ENCODE data around the gene ATAD3B. TPM values are rescaled to one million over a fixed set of nuclear protein-coding genes. Genes with fewer than 3 reads are reported as not detected.

Gene ATAD3B
- total and polyA plus RNA-seq, 4 donors: 6.4 to 14.3 (median 10.3) TPM

DNA sequence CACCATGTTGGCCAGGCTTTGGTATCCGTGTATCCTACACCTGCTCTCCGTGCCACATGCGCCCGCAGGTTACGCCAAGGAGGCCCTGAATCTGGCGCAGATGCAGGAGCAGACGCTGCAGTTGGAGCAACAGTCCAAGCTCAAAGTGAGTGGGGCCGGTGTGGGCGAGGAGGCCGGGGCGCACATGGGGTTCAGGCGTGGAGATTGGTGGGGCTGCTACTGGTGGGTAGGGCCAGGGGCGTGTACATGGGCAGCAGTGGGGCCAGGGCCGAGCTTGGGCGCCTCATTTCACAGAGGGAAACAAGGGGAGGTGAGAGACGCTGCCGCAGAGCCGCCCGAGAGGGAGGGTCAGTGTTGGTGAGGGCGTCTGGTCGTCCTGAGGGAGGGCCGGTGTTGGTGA is 5.6 kb downstream of the ATAD3B start:
- Histone ChIP-seq H3K4me3 (ENCODE audit: low read depth in 1 of 3, low read length in 3 of 3) (no peak overlapping the region), H3K27ac (ENCODE audit: low read depth in 1 of 2, low read length in 2 of 2) (no peak overlapping the region), H3K9me3 (ENCODE audit: control insufficient read depth in 4 of 4, low read length in 3 of 4) (no peaks in the 10 kb centered on the region), H3K9ac (ENCODE audit: low read depth in 1 of 2, low read length in 2 of 2) (no peak overlapping the region), H3K36me3 (ENCODE audit: control insufficient read depth in 4 of 4, insufficient read depth in 3 of 4, low read depth in 1 of 4, low read length in 3 of 4) (peaks cover 3 to 22% (median 14%) of the 10 kb centered on the region in 4 donors), H3K27me3 (ENCODE audit: control insufficient read depth in 4 of 4, insufficient read depth in 4 of 4, low read length in 3 of 4) (no peaks in the 10 kb centered on the region), H3K4me1 (ENCODE audit: control insufficient read depth in 4 of 4, insufficient read depth in 4 of 4, low read length in 3 of 4) (peaks cover 5 to 14% (median 8%) of the 10 kb centered on the region in 4 donors)
- no peak for TF ChIP-seq GABPA (IDR thresholded peaks at IDR 0.05 in 1 of 2, conservative IDR thresholded peaks at IDR 0.05 in 1 of 2)
- TF ChIP-seq YY1 (IDR thresholded peaks at IDR 0.05): no peak
- TF ChIP-seq HNF4A (conservative IDR thresholded peaks at IDR 0.05): no peak
- no peak for TF ChIP-seq EGR1 (IDR thresholded peaks at IDR 0.05; ENCODE audit: low read depth in 2 of 2)
- TF ChIP-seq HNF4G (IDR thresholded peaks at IDR 0.05): no peak
- TF ChIP-seq, protein P1, sequence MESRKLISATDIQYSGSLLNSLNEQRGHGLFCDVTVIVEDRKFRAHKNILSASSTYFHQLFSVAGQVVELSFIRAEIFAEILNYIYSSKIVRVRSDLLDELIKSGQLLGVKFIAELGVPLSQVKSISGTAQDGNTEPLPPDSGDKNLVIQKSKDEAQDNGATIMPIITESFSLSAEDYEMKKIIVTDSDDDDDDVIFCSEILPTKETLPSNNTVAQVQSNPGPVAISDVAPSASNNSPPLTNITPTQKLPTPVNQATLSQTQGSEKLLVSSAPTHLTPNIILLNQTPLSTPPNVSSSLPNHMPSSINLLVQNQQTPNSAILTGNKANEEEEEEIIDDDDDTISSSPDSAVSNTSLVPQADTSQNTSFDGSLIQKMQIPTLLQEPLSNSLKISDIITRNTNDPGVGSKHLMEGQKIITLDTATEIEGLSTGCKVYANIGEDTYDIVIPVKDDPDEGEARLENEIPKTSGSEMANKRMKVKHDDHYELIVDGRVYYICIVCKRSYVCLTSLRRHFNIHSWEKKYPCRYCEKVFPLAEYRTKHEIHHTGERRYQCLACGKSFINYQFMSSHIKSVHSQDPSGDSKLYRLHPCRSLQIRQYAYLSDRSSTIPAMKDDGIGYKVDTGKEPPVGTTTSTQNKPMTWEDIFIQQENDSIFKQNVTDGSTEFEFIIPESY (IDR thresholded peaks at IDR 0.05): no peak
- TF ChIP-seq SP1 (IDR thresholded peaks at IDR 0.05): no peak
- TF ChIP-seq JUND (IDR thresholded peaks at IDR 0.05): no peak
- TF ChIP-seq, protein P2, sequence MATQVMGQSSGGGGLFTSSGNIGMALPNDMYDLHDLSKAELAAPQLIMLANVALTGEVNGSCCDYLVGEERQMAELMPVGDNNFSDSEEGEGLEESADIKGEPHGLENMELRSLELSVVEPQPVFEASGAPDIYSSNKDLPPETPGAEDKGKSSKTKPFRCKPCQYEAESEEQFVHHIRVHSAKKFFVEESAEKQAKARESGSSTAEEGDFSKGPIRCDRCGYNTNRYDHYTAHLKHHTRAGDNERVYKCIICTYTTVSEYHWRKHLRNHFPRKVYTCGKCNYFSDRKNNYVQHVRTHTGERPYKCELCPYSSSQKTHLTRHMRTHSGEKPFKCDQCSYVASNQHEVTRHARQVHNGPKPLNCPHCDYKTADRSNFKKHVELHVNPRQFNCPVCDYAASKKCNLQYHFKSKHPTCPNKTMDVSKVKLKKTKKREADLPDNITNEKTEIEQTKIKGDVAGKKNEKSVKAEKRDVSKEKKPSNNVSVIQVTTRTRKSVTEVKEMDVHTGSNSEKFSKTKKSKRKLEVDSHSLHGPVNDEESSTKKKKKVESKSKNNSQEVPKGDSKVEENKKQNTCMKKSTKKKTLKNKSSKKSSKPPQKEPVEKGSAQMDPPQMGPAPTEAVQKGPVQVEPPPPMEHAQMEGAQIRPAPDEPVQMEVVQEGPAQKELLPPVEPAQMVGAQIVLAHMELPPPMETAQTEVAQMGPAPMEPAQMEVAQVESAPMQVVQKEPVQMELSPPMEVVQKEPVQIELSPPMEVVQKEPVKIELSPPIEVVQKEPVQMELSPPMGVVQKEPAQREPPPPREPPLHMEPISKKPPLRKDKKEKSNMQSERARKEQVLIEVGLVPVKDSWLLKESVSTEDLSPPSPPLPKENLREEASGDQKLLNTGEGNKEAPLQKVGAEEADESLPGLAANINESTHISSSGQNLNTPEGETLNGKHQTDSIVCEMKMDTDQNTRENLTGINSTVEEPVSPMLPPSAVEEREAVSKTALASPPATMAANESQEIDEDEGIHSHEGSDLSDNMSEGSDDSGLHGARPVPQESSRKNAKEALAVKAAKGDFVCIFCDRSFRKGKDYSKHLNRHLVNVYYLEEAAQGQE (IDR thresholded peaks at IDR 0.05): no peak
- no peak for TF ChIP-seq RAD21 (IDR thresholded peaks at IDR 0.05)
- 97% methylated on average over 22 of the region's 22 CpGs for WGBS
- no peak for DNase-seq (ENCODE audit: low spot score)

DNA sequence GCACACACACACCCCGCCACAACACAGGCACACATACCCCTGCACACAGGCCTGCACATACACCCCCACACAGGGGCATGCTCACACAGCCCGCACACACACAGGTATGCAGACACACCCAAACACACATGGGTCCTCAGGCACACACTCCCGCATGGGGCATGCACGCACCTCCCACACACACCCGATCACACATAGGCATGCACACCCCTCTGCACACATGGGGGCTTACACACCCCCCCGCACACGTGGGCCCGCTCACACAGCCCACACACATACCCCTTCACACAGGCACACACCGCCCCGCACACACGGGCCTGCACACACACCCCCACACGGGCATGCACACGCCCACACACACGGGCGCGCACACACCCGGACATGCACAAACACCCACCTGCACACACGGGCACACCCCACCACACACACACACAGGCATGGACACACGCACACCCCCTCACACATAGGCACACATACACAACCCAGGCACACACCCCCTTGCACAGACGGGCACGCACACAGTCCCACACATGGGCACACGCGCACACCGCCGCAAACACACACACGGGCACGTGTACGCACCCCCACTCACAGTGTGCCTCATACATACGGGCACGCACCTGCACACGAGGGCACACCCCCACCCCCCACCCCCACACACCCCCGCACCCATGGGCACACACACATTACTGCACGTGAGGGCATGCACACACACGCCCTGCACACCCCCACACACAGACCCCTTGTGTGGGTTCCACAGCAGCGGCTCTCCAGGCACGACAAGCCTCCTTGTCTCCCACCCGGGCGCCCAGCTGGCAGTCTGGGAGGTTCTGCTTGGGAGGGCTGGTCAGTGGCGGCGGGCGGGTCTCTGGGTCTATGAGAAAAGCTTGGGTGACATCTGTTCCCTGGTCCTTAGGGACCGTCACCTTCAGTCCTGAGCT is 8.3 kb downstream of the ATAD3B start:
- Histone ChIP-seq H3K4me3 (ENCODE audit: low read depth in 1 of 3, low read length in 3 of 3) (no peak overlapping the region), H3K27me3 (ENCODE audit: control insufficient read depth in 4 of 4, insufficient read depth in 4 of 4, low read length in 3 of 4) (no peaks in the 10 kb centered on the region), H3K36me3 (ENCODE audit: control insufficient read depth in 4 of 4, insufficient read depth in 3 of 4, low read depth in 1 of 4, low read length in 3 of 4) (peaks cover 12 to 38% (median 22%) of the 10 kb centered on the region in 4 donors), H3K27ac (ENCODE audit: low read depth in 1 of 2, low read length in 2 of 2) (no peak overlapping the region), H3K9ac (ENCODE audit: low read depth in 1 of 2, low read length in 2 of 2) (no peak overlapping the region), H3K4me1 (ENCODE audit: control insufficient read depth in 4 of 4, insufficient read depth in 4 of 4, low read length in 3 of 4) (no peaks in the 10 kb centered on the region), H3K9me3 (ENCODE audit: control insufficient read depth in 4 of 4, low read length in 3 of 4) (no peaks in the 10 kb centered on the region)
- TF ChIP-seq YY1 (IDR thresholded peaks at IDR 0.05) (no peak), HNF4A (conservative IDR thresholded peaks at IDR 0.05) (no peak), FOXA1 (IDR thresholded peaks at IDR 0.05) (no peak), GABPA (IDR thresholded peaks at IDR 0.05 in 1 of 2, conservative IDR thresholded peaks at IDR 0.05 in 1 of 2) (no peak), SP1 (IDR thresholded peaks at IDR 0.05) (no peak), TAF1 (conservative IDR thresholded peaks at IDR 0.05) (no peak), HNF4G (IDR thresholded peaks at IDR 0.05) (no peak), RAD21 (IDR thresholded peaks at IDR 0.05) (no peak), JUND (IDR thresholded peaks at IDR 0.05) (no peak), EGR1 (IDR thresholded peaks at IDR 0.05; ENCODE audit: low read depth in 2 of 2) (no peak), RXRA (IDR thresholded peaks at IDR 0.05) (no peak), NR2F2 (IDR thresholded peaks at IDR 0.05) (no peak)
- TF ChIP-seq, protein P3, sequence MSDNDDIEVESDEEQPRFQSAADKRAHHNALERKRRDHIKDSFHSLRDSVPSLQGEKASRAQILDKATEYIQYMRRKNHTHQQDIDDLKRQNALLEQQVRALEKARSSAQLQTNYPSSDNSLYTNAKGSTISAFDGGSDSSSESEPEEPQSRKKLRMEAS (IDR thresholded peaks at IDR 0.05): no peak
- TF ChIP-seq, protein P4, sequence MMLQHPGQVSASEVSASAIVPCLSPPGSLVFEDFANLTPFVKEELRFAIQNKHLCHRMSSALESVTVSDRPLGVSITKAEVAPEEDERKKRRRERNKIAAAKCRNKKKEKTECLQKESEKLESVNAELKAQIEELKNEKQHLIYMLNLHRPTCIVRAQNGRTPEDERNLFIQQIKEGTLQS (IDR thresholded peaks at IDR 0.05): no peak
- TF ChIP-seq, protein P2 (IDR thresholded peaks at IDR 0.05): no peak
- TF ChIP-seq, protein P5, sequence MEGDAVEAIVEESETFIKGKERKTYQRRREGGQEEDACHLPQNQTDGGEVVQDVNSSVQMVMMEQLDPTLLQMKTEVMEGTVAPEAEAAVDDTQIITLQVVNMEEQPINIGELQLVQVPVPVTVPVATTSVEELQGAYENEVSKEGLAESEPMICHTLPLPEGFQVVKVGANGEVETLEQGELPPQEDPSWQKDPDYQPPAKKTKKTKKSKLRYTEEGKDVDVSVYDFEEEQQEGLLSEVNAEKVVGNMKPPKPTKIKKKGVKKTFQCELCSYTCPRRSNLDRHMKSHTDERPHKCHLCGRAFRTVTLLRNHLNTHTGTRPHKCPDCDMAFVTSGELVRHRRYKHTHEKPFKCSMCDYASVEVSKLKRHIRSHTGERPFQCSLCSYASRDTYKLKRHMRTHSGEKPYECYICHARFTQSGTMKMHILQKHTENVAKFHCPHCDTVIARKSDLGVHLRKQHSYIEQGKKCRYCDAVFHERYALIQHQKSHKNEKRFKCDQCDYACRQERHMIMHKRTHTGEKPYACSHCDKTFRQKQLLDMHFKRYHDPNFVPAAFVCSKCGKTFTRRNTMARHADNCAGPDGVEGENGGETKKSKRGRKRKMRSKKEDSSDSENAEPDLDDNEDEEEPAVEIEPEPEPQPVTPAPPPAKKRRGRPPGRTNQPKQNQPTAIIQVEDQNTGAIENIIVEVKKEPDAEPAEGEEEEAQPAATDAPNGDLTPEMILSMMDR (IDR thresholded peaks at IDR 0.05; ENCODE audit: low read depth, low read length, missing input control): no peak
- no peak for DNase-seq (ENCODE audit: low spot score)
- WGBS: 96% methylated on average over 42 of the region's 42 CpGs

Data from liver (tissue), 9 donors.